Measurements from ENCODE around the gene CLCNKA.
"Not testable (repeated sequence)": the region's sequence is repeated elsewhere in the genome, so short reads cannot be mapped to it uniquely, and the experiment has no call there.

Gene CLCNKA

GRCh38 chr1:16021681-16022080 lies at the start of gene CLCNKA:
TSS of gene CLCNKA (plus strand) at chr1:16022036. CDS start at chr1:16022620, 584 bp downstream.
- no peak for DNase-seq (ENCODE audit: extremely low read depth, low read depth)
- TF ChIP-seq CTCF (IDR thresholded peaks at IDR 0.05; ENCODE audit: low read depth, low read length): no peak

GRCh38 chr1:15972409-15972808 lies 49.4 kb upstream of the CLCNKA start:
- no peak for TF ChIP-seq CTCF (IDR thresholded peaks at IDR 0.05; ENCODE audit: low read depth, low read length)
- no peak for DNase-seq (ENCODE audit: extremely low read depth, low read depth)

GRCh38 chr1:15973772-15974171 lies 48.1 kb upstream of the CLCNKA start:
- no peak for TF ChIP-seq CTCF (IDR thresholded peaks at IDR 0.05; ENCODE audit: low read depth, low read length)
- DNase-seq (ENCODE audit: extremely low read depth, low read depth): no peak

- DNase-seq (ENCODE audit: extremely low read depth, low read depth): no peak
- TF ChIP-seq CTCF (IDR thresholded peaks at IDR 0.05; ENCODE audit: low read depth, low read length): no peak
Observed at GRCh38 chr1:15974855-15975254, 47.0 kb upstream of the CLCNKA start.

GRCh38 chr1:15975358-15975804 lies 46.5 kb upstream of the CLCNKA start:
- no peak for DNase-seq (ENCODE audit: extremely low read depth, low read depth)
- no peak; the same call in none of the 2 replicates for TF ChIP-seq CTCF (IDR thresholded peaks at IDR 0.05; ENCODE audit: low read depth, low read length)

GRCh38 chr1:15975805-15976680 lies 45.8 kb upstream of the CLCNKA start, which contains the start of gene ZBTB17:
TSS of gene ZBTB17 (minus strand) at chr1:15976101. CDS start at chr1:15948495, 27,606 bp downstream.
- no peak for TF ChIP-seq CTCF (IDR thresholded peaks at IDR 0.05; ENCODE audit: low read depth, low read length)
- peak; percentile 81 for DNase-seq (ENCODE audit: extremely low read depth, low read depth)

- DNase-seq (ENCODE audit: extremely low read depth, low read depth): not testable (repeated sequence)
Observed at GRCh38 chr1:15977947-15978346, 43.9 kb upstream of the CLCNKA start.
